HG03575 (cell line): Measurements from ENCODE around the gene NDEL1.

ENCODE experiments used
- ATAC-seq: cut with Tn5 transposase; IDR thresholded peaks from one replicate; pipeline ENCODE4 v1.9.1; 2021; ENCODE audit not compliant: unreplicated experiment, insufficient number of reproducible peaks, low FRiP score; ENCODE audit errors: extremely low read depth

Gene NDEL1

GRCh38 chr17:8489841-8490240 lies 54.2 kb downstream of the NDEL1 start:
- no peak for ATAC-seq

- no peak for ATAC-seq
Observed at GRCh38 chr17:8490256-8491023, 54.8 kb downstream of the NDEL1 start.

- ATAC-seq, result no peak
Observed at GRCh38 chr17:8492121-8492520, 56.4 kb downstream of the NDEL1 start.

GRCh38 chr17:8494021-8494420 lies 58.3 kb downstream of the NDEL1 start:
- no peak for ATAC-seq

GRCh38 chr17:8494506-8495111 lies 58.9 kb downstream of the NDEL1 start:
- ATAC-seq, result no peak

GRCh38 chr17:8496081-8496480 lies 60.4 kb downstream of the NDEL1 start:
- ATAC-seq, result no peak

GRCh38 chr17:8499171-8499570 lies 63.5 kb downstream of the NDEL1 start:
- no peak for ATAC-seq

- ATAC-seq, result no peak
Observed at GRCh38 chr17:8499614-8500013, 63.9 kb downstream of the NDEL1 start.

GRCh38 chr17:8500609-8501008 lies 64.9 kb downstream of the NDEL1 start:
- ATAC-seq, result no peak

- no peak for ATAC-seq
Observed at GRCh38 chr17:8502126-8502525, 66.4 kb downstream of the NDEL1 start.

- no peak for ATAC-seq
Observed at GRCh38 chr17:8503368-8503767, 67.7 kb downstream of the NDEL1 start.

- no peak for ATAC-seq
Observed at GRCh38 chr17:8503807-8504206, 68.1 kb downstream of the NDEL1 start.

- ATAC-seq, result no peak
Observed at GRCh38 chr17:8504460-8505207, 69.0 kb downstream of the NDEL1 start.

- ATAC-seq, result no peak
Observed at GRCh38 chr17:8506145-8506544, 70.5 kb downstream of the NDEL1 start.

- ATAC-seq, result no peak
Observed at GRCh38 chr17:8514801-8515200, 79.1 kb downstream of the NDEL1 start.
